HepG2 (cell line): ENCODE results near the gene PRKD2. TPM values are rescaled to one million over a fixed set of nuclear protein-coding genes. Genes with fewer than 3 reads are reported as not detected.
A peak's percentile ranks its signal among the peaks of the same experiment; 100 is the strongest.

Experiments used
- ARNTL ChIP-seq: sonication (generic); formaldehyde crosslinking; IDR thresholded peaks from 2 replicates; pipeline ENCODE4 v1.4.0; 2020; ENCODE audit warnings: mild to moderate bottlenecking, missing genetic modification reagents
- CENPX ChIP-seq: sonication (generic); formaldehyde crosslinking; IDR thresholded peaks from 2 replicates; pipeline ENCODE4 v1.9.0; 2021; ENCODE audit warnings: mild to moderate bottlenecking, missing genetic modification reagents, moderate library complexity
- KDM5A ChIP-seq: fragments of 200-600 bp; sonication (generic); IDR thresholded peaks from 2 replicates; pipeline ENCODE4 v1.7.0; 2018; ENCODE audit warnings: antibody characterized with exemption, mild to moderate bottlenecking, low read length, borderline replicate concordance
- MIER3 ChIP-seq: IDR thresholded peaks from 2 replicates; pipeline ENCODE4 v1.6.1; 2016; ENCODE audit warnings: missing compliant biosample characterization, borderline replicate concordance
- RCOR2 ChIP-seq: IDR thresholded peaks from 2 replicates; pipeline ENCODE4 v1.6.1; 2016; ENCODE audit warnings: missing biosample characterization, missing genetic modification reagents
- RFXAP ChIP-seq: sonication (generic); formaldehyde crosslinking; IDR thresholded peaks from 2 replicates; pipeline ENCODE4 v1.4.0; 2020; ENCODE audit warnings: missing genetic modification reagents, borderline replicate concordance
- SMC3 ChIP-seq: IDR thresholded peaks from 2 replicates; pipeline ENCODE4 v1.6.1; 2011; ENCODE audit warnings: low read length, improper control_type of control experiment
- SOX6 ChIP-seq, 2 experiments: fragments of 450-650 bp in 1 of 2; sonication (generic) in 1 of 2; formaldehyde crosslinking in 1 of 2; IDR thresholded peaks; 2 replicates each; pipeline versions ENCODE4 v1.4.0 to v1.6.1; 2017 to 2020; ENCODE audit warnings: antibody characterized with exemption in 1 of 2, mild to moderate bottlenecking in 1 of 2, missing genetic modification reagents in 1 of 2
- STAT6 ChIP-seq: sonication (generic); formaldehyde crosslinking; IDR thresholded peaks from 2 replicates; pipeline ENCODE4 v1.4.0; 2020; ENCODE audit warnings: missing genetic modification reagents, mild to moderate bottlenecking, borderline replicate concordance
- TEAD3 ChIP-seq: optimal IDR thresholded peaks from 2 replicates; pipeline ENCODE3; 2016; ENCODE audit warnings: borderline replicate concordance
- TERF1 ChIP-seq: sonication (generic); formaldehyde crosslinking; IDR thresholded peaks from 2 replicates; pipeline ENCODE4 v1.8.0; 2022; ENCODE audit warnings: mild to moderate bottlenecking, missing genetic modification reagents, moderate library complexity
- ZNF230 ChIP-seq: sonication (generic); formaldehyde crosslinking; IDR thresholded peaks from 2 replicates; pipeline ENCODE4 v1.4.0; 2020; ENCODE audit warnings: mild to moderate bottlenecking, missing genetic modification reagents
- ZNF569 ChIP-seq: sonication (generic); formaldehyde crosslinking; IDR thresholded peaks from 2 replicates; pipeline ENCODE4 v1.5.0; 2020; ENCODE audit warnings: mild to moderate bottlenecking, missing genetic modification reagents, moderate library complexity, borderline replicate concordance
- polyA plus RNA-seq, 8 experiments: library from polyadenylated mRNA; depleted of rRNA in 3 of 8; stranded (reverse) in 7 of 8; unstranded in 1 of 8; fragments of >200 nt; fragmentation: Illumina TruSeq in 4 of 8; extraction: Trizol in 4 of 8; gene quantifications; 2 replicates each; pipeline versions ENCODE4 v1.2.1 to v1.2.3, GENCODE V29; 2011 to 2016; ENCODE audit warnings: low read depth in 4 of 8, missing spikeins in 1 of 8, mixed read lengths in 1 of 8; ENCODE audit not compliant: insufficient read depth in 1 of 8
- total RNA-seq, 5 experiments: library from RNA; depleted of rRNA; stranded (reverse); fragments of >200 nt; fragmentation: Illumina TruSeq; extraction: Trizol; gene quantifications; 2 replicates each; pipeline ENCODE4 v1.2.3, GENCODE V29; 2016; ENCODE audit warnings: low read depth in 1 of 5
- TF ChIP-seq, protein P1 (sequence below): sonication (generic); formaldehyde crosslinking; IDR thresholded peaks from 2 replicates; pipeline ENCODE4 v1.5.0; 2020; ENCODE audit warnings: mild to moderate bottlenecking, missing genetic modification reagents, borderline replicate concordance
- TF ChIP-seq, protein P2 (sequence below): sonication (generic); formaldehyde crosslinking; conservative IDR thresholded peaks from 2 replicates; pipeline ENCODE4 v1.8.0; 2022; ENCODE audit warnings: low read depth, missing genetic modification reagents

The PRKD2 gene
- total and polyA plus RNA-seq, 2 of the 13 experiments (the other 11 are each of a cell fraction or from before 2014, with no cell fraction given), result 6.7 to 7.3 TPM

DNA sequence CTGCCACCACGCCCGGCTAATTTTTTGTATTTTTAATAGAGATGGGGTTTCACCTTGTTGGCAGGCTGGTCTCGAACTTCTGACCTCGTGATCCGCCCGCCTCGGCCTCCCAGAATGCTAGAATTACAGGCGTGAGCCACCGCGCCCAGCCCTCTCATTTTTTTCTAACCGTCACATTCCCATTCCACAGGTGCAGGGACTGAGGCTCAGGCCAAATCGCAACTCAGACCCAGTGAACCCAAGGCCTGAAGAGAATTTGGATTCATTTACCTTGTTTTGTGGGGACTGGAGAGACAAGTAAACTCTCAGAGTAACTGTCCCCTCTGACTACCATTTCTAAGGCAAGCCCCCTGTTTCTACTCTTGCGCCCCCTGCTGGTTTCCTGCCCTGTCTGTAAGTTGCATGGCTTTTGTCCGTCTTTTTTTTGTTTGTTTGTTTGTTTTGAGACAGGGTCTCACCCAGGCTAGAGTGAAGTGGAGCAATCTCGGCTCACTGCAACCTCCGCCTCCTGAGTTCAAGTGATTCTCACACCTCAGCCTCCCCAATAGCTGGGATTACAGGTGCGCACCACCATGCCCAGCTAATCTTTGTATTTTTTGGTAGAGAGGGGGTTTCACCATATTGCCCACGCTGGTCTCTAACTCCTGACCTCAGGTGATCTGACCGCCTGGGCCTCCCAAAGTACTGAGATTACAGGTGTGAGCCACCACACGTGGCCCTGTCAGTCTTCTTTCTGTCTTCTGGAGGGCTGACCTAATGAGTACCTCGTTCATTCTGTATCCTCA, 31.6 kb upstream of the PRKD2 start (continued):
- TF ChIP-seq, protein P1, sequence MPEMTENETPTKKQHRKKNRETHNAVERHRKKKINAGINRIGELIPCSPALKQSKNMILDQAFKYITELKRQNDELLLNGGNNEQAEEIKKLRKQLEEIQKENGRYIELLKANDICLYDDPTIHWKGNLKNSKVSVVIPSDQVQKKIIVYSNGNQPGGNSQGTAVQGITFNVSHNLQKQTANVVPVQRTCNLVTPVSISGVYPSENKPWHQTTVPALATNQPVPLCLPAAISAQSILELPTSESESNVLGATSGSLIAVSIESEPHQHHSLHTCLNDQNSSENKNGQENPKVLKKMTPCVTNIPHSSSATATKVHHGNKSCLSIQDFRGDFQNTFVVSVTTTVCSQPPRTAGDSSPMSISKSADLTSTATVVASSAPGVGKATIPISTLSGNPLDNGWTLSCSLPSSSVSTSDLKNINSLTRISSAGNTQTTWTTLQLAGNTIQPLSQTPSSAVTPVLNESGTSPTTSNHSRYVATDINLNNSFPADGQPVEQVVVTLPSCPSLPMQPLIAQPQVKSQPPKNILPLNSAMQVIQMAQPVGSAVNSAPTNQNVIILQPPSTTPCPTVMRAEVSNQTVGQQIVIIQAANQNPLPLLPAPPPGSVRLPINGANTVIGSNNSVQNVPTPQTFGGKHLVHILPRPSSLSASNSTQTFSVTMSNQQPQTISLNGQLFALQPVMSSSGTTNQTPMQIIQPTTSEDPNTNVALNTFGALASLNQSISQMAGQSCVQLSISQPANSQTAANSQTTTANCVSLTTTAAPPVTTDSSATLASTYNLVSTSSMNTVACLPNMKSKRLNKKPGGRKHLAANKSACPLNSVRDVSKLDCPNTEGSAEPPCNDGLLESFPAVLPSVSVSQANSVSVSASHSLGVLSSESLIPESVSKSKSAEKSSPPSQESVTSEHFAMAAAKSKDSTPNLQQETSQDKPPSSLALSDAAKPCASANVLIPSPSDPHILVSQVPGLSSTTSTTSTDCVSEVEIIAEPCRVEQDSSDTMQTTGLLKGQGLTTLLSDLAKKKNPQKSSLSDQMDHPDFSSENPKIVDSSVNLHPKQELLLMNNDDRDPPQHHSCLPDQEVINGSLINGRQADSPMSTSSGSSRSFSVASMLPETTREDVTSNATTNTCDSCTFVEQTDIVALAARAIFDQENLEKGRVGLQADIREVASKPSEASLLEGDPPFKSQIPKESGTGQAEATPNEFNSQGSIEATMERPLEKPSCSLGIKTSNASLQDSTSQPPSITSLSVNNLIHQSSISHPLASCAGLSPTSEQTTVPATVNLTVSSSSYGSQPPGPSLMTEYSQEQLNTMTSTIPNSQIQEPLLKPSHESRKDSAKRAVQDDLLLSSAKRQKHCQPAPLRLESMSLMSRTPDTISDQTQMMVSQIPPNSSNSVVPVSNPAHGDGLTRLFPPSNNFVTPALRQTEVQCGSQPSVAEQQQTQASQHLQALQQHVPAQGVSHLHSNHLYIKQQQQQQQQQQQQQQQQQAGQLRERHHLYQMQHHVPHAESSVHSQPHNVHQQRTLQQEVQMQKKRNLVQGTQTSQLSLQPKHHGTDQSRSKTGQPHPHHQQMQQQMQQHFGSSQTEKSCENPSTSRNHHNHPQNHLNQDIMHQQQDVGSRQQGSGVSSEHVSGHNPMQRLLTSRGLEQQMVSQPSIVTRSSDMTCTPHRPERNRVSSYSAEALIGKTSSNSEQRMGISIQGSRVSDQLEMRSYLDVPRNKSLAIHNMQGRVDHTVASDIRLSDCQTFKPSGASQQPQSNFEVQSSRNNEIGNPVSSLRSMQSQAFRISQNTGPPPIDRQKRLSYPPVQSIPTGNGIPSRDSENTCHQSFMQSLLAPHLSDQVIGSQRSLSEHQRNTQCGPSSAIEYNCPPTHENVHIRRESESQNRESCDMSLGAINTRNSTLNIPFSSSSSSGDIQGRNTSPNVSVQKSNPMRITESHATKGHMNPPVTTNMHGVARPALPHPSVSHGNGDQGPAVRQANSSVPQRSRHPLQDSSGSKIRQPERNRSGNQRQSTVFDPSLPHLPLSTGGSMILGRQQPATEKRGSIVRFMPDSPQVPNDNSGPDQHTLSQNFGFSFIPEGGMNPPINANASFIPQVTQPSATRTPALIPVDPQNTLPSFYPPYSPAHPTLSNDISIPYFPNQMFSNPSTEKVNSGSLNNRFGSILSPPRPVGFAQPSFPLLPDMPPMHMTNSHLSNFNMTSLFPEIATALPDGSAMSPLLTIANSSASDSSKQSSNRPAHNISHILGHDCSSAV (CRISPR knock-in tag), result no peak
- TF ChIP-seq RFXAP (CRISPR knock-in tag) (no peak), ZNF230 (CRISPR knock-in tag) (no peak), STAT6 (no peak), SOX6 (IDR thresholded peaks at IDR 0.05) (no peak), SOX6 (CRISPR knock-in tag; IDR thresholded peaks at IDR 0.05) (no peak), KDM5A (no peak), ARNTL (no peak), SMC3 (peak; percentile 33; the same call in 1 of the 2 replicates), RCOR2 (CRISPR knock-in tag) (no peak), ZNF569 (CRISPR knock-in tag) (no peak), TERF1 (CRISPR knock-in tag) (no peak), MIER3 (CRISPR knock-in tag) (peak; percentile 25; the same call in 1 of the 2 replicates), CENPX (CRISPR knock-in tag) (no peak), TEAD3 (CRISPR knock-in tag) (peak; percentile 11)
- TF ChIP-seq, protein P2, sequence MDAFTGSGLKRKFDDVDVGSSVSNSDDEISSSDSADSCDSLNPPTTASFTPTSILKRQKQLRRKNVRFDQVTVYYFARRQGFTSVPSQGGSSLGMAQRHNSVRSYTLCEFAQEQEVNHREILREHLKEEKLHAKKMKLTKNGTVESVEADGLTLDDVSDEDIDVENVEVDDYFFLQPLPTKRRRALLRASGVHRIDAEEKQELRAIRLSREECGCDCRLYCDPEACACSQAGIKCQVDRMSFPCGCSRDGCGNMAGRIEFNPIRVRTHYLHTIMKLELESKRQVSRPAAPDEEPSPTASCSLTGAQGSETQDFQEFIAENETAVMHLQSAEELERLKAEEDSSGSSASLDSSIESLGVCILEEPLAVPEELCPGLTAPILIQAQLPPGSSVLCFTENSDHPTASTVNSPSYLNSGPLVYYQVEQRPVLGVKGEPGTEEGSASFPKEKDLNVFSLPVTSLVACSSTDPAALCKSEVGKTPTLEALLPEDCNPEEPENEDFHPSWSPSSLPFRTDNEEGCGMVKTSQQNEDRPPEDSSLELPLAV (CRISPR knock-in tag), result no peak
